GM19023 (cell line): ENCODE data around the gene RERG.

Experiments
- ATAC-seq: cut with Tn5 transposase; IDR thresholded peaks from one replicate; pipeline ENCODE4 v1.9.1; 2021; ENCODE audit warnings: mild to moderate bottlenecking, moderate library complexity; ENCODE audit not compliant: unreplicated experiment

Gene RERG

DNA sequence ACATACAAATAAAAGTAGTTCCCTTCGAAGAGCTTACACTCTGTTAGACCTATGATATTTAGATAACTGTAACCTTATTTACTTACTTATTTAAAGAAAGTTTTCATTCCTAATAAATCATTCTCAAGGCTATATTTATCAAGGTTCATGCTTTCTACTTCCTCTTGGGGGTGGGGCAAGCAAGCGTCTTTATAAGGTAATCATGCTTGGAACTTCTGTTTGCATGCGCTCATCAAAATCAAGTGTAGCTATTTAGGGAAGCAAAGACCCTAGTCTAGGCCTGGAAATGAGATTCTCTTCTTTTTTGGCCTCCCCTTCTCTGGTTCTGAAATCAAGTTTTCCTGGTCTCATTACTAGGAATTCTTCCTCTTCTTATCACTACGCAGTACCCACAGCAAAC is 766 bp downstream of the RERG start:
- ATAC-seq, result no peak

DNA sequence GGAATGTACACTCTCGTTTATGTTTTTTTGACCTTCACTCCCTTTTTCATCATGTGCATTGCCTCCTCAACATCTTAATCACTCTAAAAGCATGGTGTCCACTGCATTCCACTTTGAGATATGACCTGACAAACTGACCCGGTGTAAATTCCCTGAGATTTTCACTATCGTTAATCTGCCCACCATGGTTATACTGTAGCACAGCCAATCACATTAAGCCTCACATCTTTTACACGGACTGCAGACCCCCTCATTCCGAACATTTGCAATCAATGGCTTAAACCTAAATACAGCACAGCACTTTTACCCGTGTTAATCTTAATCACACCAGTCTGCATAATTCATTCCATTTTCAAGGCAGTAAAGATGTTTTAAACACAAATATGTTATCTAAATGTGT is 2.4 kb downstream of the RERG start:
- ATAC-seq, result no peak

DNA sequence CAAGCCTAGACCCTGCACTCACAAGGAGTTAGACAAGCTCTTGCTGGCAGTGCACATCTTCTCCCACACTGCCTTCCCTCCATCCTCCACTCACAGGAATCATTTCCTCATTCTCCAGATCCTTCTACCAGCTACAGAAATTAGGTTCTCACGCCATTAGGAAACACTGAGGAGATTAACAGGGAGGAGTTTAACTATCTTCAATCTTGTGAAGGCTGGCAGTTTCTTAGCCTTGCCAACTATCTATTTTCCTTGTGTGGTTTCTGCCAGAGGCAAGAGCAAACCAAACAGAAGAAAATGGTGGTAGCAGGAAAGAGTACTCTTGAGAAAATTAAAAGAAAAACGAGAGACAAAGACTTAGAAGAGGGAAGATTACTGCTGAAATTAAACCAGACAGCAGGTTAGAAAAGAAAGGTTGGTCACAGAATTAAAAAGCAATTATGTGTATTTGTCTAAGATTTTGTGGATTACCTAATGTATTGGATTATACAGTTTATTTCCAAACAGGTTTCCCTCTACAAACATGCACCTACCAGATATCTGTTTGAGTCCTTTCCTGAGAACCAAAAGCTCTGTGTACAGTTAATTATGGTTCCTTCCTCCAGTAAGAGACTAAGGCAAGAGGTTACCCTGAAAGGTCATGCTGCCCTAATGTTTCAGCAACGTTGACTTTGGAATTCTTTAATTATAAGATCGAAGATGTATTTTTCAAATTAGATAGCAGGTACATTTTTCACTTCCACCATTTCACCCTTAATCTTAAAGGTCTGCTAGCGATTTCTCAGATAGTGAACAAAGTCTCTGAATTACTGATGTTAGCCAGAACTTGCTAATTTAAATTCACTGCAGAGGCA is 5.0 kb downstream of the RERG start:
- ATAC-seq, result no peak

DNA sequence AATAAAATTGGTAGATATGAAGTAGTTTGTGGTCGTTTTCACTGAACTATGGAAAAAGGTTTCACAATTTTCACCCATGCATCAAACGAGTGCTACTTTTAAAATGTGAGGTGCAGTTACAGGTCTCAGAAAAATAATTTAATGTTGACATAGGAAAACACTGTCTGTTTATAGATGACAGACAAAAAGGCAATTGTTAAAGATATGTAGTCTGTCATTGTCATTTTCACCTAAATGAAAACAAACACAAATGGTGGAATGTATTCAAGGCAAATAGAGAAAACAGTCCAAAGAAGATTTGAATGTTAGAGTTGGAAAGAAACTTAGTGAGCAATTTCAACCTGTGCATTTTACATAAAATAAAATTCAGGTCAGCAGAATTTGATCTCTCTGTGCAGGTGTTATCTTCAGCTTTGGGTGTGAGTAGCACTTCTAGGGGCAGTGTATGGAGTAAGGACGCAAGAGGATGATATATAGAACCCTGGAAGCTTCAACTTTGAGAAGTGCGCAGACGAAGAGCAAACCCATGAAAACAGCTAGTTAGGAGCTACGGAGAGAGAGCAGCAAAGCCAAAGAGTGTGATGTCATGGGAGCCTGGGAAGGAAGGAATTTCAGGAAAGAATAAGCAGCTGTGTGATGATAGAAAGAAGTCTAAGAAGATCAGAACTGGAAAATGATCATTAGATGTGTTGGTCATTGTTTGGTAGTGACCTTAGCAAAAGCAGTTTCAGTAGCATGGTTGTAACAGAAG is 6.2 kb downstream of the RERG start:
- ATAC-seq, result no peak

DNA sequence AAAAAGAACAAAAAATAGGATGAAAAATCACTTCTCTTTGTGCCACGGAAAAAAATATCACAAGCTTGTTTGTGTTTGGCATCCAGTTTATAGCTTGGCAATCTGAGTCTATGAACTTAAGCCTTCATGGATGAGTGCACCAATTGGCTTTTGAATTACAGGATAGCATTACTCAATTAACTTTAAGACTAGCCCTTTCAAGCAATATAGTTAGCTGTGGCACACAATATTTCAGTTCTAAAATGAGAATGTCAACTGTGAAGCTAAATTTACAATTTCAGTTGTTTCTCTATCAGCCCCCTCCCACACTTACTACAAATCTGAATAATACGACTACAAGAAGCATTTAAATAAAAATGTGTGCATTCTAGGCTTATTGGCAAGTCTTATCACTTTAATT is 8.3 kb downstream of the RERG start:
- ATAC-seq, result no peak

DNA sequence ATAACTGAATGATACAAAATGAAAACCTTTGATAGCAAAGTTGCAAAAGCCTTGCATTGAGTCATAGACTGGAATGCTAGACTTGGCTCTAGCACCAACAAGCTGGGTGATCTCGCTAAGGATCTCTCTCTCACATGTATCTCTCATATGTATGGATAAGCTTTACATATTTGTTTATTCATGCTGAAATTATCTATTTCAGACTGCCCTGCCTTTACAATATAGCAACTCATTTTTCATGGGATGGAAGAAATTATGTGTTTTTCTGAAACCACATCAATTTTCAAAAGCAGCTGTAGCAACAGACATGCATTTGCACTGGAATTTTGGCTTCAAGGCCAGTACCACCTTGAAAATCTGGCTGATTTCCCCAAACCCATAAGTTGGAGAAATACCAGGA is 11.4 kb downstream of the RERG start:
- no peak for ATAC-seq

DNA sequence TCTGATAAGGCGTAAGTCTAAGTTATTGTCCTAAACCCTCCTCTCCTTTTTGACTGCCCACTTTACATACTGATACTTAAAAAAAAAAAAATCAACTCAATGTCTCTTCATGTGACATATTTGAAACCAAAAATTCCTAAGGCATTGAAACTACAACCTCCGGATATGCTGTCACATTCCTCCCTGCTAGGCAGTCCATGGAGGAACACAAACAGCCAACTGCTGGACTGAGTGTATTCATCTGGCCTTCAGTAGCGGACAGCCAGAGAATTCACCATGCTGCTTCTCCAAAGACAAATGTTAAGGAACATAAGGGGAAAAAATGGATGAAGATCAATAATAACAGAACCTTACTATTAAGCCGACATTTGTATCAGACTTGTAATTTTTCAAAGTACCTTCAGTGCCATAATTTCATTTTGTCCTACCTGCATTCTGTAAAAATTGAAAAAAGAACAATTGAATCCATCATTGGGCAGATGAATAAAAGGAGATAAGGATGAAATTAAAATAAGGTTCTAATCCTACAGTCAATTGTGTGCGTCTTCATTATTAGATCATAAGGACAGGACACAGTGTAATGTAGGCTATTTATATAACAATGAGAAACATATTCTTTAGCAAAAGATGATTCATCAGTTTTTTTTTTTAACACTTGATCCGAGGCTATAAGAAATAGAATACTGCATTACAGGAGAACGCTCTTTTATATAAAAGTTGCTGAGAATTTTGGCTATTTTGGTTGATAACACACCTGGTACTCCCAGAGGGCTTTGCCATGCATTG is 12.2 kb downstream of the RERG start:
- no peak for ATAC-seq

DNA sequence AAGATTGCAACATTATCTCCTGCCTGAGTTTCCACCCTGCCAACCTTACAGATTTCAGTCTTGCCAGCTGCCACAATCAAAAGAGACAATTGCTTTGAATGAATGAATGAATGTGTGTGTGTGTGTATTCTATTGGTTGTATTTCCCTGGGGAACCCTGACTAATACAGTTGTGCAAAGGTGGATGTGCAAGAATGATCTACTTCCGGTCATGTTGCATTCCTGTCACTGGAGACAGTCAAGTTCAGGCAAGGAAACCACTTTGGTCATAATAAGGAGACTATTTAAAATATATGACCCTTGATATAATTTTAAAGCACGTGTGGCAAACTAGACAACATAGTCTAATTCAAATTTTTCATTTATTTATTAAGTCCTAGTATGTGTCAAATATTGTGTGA is 13.1 kb downstream of the RERG start:
- ATAC-seq, result no peak

DNA sequence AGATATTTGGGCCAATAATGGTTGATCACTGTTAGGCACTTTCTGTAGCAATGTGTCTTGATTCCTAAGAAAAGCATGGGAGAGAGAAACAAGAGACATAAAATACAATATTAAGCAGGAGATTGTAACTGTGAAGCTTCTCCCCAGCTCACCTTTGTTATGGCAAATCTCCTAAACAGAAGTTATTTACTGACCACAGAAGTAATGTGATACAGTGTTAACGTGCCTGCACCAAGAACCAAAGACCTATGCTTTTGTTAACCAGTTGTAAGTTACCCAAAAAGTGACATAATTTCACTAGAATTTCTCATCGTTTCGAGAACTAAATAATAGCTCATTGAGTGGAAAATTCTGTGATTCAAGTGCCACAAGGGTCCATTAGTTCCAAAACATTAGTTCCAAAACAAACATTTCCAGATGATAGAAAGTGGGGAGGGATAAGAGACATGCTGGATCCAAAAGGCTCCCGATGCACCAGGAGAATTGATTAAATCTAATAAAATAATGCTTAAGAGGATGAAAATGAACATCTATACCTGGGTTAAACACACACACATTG is 14.3 kb downstream of the RERG start:
- no peak for ATAC-seq

DNA sequence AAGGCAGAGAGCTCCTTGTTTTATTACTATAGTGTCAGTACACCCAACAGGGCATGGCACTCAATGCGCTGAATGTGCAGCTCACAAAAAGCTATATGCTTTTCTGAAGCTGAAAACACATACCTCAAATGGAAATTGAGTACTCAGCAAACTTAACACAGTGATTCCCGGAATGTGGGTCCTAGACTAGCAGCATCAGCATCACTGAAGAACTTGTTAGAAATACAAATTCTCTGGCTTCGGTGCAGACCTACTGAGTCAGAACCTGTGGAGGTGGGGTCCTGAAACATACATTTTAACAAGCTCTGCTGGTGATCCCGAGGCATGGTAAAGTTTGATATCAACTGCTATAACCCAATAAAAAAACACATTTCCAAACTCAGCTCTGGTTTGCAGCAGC is 14.9 kb downstream of the RERG start:
- no peak for ATAC-seq

DNA sequence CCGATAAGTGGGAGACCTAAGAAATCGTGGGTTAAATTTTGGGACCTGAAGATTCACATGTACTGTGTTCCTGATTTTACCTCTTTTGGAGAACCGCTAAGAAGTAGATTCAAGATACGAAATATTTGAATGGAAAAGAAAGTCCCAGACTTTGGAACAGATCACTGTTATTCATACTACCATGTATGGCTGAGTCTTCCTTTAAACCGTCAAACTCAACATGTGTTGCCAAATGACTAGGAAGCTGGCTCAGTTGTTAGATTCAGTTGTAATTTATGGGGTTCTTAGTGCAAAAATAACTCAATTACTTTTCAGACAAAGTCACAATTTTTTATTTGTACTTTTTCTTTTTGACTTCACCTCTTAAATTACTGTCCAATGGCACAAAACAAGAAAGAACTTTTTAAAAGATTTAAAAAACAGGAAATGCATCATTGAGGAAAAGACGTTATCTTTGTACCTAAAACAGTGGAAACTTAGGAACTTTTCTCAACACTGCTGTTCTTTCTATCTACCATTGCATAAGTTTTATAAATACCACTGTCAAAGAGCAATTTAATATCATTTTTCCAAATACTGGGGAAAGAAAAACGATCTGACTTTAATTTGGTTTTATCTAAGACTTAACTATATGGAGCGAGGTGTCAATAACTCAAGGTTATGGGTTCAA is 15.7 kb downstream of the RERG start:
- no peak for ATAC-seq

DNA sequence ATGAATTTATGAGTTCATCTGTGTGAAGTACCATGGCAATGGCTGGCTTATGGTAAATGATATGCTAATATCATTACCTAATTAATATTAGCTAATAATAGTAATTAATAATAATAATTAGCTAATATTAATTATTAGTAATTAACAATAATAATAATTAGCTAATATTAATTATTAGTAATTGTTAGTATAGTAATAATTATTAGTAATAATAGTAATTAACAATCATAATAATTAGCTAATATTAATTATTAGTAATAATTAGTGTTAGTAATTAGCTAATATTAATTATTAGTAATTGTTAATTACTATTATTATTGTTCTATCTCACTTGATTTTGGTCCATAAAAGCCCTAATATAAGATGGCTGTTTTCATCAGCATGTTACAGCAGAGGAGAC is 19.8 kb downstream of the RERG start:
- no peak for ATAC-seq

DNA sequence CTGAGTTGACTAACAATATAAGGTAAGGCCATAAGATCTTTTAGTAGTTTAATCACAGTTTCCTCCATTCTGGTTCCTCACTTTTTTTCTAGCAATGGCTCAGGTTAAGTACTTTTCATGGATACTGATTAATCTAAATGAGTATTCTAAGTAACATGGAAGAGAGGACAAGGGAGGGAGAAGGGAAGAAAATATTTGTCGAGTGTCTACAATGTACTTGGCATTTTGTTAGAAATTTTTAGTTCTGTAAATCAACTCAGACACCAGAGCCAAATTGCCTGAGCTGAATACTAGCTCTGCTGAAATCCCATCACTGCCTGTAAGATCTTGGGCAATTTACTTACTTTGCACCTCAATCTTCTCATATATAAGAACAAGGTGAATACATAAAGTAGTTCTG is 20.2 kb downstream of the RERG start:
- no peak for ATAC-seq

DNA sequence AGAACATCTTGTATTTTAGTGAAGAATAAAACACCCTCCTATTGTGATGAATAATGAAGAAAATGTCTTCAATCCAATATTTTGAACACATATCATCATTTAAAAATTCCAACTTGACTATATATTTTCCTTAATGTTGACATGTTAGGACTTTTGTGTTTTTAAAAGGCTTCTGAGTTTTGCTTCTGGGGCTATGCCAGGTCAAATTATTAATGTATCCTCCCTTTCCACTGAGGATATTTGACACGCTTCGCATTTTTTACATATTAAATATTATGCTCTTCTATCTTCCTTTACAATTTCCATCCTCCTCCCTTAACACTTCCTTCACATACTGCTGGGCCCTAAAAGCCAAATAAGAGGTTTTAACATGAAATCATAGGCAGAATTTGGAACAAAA is 20.6 kb downstream of the RERG start:
- ATAC-seq, result no peak

DNA sequence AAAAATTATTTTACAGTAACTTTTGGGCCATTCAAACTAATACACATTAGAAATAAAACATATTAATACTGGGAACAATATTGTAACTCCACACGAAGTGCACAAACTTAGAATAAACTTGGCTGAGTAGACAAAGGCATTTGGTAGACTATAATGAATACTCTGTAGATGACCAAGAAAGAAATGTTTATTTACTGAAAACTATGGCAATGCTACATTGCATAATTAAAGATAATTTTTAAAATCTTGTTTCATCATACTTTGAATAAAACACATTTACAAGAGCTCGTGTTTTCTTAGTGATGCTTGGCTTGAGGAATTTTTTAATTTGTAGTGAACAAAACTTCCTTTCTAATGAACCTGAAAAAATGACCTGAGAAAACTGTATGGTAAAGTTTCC is 21.3 kb downstream of the RERG start:
- no peak for ATAC-seq

DNA sequence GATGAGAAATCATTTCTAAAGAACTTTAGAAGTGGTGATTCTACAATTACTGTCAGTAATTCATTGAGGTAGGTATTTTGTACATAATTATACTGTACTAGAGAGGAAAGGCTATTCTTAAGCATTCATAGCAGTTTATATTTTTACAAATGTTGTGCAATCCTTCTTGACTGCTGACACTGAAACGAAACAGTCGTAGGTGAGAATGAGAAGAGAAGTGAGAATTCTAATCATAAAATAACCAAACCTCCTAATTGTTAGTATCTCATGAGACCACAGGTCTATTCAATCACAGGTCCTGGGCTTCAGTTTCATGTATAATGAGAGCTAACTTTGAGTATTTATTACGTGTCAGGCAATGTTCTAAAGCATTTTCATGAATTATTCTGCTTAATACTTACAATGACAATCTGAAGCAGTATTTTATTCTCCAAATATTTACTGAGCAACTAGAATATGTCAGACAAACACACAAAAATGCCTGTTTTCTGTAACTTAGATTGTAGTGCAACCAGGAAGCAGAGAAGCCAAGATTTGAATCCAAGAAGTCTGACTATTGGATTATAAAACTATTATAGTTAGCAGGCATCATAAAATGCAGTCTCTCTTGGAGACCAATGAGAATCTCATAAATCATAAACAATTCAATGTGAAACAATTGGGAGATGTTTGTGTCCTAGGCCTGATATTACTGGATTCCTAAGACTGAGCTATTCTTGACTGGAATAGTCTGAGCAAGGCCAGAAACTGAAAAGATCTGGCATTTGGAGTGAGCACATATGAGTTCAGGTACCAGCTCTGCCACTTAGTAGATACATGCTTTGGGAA is 24.3 kb downstream of the RERG start:
- no peak for ATAC-seq

DNA sequence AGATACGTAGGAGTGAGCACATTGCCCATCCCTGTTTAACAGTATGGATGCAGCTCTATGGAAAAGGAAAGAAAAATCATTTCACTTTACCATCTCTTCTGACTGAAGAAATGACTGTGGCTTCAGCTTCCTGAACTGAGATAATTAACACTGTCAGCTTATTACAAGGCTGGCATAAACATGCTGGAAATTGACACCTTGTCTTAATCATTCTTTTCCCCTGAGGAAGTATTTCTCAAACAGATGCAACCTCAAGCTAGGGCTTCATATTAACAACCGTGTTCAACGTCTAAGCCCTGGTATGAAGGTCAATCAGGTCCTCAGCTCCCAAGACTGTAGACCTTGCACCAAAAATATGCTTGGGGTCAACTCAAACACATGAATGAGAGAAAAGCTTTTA is 25.0 kb downstream of the RERG start:
- no peak for ATAC-seq

DNA sequence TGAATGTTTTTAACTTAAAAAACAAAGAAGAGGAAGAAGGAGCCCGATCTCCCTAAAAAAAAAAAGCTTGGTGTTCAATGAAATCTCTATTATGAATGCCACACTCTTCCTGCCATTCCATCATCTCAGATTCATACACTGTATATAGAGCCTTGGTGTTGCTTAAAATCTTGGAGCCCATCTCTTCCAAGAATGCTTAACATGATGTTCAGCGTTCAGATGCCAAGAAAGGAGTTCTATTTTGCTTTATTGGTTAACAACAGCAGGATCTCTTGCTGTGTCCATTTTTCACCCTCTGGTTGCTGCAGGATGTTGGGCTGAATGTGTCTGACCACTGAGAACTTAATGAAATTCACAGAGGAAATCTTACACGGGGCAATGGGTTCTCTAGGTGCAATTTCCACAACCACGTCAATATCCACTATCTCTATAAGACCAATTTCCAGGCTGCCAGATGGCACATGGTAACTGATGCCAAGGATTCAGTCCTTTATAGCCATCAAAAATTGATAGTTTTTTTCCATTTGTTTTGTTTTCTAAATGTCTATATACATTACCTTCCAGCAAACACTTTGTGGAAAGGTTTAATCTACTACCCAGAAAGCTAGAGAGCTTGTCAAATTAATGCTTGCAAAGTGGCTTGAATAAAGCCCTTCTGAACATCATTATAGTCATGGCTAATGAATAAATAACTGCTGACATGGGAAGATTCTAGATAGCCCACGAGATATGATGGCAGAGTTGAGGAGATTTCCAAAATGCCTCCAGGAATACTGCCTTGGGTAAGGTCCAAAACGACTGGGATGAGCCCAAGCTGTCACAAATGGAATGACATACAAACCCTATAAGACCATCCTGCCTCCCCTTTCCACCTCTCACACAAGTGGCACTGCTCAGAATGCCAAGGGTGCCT is 26.5 kb downstream of the RERG start:
- no peak for ATAC-seq

DNA sequence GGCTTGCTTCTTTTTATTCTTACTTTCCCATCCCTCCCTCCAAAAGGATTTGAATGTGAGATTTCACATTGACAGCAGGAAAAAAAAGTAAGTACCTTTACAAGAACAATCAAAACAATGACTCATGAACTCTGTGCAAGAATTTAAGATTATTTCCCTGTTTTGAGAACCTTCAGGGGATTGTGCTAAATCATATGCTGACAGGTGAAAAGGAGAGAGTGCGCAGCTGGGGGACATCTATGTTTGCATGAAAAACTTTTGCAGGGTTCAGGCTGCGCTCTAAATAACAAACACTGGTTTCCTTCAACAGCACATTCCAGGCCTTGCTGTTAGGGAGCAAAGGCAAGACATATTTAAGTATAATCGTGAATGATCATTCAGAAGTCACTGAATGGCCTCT is 27.3 kb downstream of the RERG start:
- no peak for ATAC-seq
